GM11168 (cell line): ENCODE results near the gene CISH.

Experiments
- in situ Hi-C: fragments of 300-500 bp; cut with MboI; formaldehyde crosslinking; loops from one replicate; pipeline ENCODE4 v1.12.0; 2022; ENCODE audit warnings: low sequenced_read_pairs; ENCODE audit not compliant: unreplicated experiment

Gene CISH

GRCh38 chr3:50602595-50603191, 8.9 kb downstream of the CISH start:
- in situ Hi-C loops: no loop called here

DNA sequence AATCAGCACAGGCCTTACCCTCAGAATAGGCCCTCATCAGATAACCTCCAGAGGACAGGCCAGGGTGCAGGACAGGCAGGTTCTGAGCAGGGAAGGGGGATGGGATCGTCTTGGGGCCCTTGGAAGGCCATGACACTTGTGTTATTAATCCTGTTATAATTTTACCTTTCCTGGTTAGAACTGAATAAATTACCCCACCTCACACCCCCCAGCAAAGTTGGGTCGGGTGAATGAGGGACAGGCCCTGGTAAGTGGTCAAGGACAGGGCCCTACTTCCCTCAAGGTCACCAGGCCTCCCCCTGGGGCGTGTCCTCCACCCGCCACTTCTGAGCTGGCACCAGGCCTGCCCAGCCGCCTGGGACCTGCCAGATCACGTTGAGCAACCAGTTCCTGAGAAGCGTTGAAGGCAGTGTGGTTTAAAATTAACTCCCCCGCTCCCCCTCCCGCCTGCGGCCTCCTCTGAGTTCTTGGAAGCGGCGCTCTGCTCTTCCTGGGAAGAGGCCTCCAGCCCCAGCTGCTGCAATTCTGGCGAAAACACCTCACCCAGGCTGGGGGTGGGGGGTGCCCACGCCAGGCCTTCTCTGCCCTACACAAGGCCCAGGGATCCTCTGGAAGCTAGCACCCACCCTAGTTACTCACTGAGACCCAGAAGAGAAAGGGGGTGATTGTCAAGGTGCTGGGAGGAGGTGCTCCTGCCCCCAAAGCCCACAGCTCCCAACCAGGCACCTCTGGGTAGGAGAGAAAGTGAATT, 10.6 kb downstream of the CISH start:
- in situ Hi-C loops: no loop called here

DNA sequence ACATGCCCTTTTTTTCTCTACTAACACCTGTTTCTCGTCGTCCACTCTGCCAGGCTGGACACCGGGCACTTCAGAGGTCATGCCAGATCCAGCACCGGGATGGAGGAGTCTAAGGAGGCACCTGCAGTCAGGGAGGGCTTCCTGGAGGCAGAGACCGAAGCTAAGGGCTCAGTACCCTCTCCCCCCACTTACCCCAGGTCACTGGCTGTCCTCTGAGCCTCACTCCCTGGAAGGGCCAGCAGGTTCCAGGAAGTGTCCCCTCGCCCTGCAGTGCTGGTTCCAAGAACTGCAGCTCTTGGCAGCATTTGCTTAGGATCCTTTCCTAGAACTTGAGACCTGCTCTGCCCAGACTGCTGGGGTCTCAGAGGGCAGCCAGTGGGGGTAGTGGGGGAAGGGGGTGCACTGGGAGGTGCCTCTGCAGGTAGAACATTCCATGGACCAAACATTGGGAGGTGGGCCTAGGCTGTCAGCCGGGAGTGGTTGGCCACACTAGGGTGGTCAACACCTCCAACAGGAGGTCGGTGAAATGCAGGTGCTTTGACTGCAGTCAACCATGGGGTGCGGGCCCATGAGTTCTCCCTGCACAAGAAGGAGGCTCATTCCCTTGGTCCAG, 11.3 kb downstream of the CISH start:
- in situ Hi-C loops: no loop called here

DNA sequence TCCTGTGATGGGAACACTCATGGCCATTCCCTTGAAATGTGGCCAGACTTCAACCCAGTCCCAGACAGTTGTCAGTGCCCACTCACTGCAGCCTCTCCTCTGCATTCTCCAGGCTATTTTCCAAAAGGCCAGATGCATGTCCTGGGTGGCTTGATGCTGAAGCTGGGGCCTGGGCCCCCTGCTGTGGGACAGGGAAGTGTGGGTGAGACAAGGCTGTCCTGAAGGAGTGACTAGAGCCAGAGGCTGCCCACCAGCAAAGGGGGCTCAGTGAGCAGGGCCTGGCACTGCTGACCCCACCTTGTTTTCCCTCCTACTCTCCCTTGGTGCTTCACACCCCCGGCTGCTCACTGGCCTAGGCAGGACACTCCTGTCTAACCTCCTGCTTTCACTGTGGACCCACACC, 11.9 kb downstream of the CISH start:
- in situ Hi-C loops: no loop called here

DNA sequence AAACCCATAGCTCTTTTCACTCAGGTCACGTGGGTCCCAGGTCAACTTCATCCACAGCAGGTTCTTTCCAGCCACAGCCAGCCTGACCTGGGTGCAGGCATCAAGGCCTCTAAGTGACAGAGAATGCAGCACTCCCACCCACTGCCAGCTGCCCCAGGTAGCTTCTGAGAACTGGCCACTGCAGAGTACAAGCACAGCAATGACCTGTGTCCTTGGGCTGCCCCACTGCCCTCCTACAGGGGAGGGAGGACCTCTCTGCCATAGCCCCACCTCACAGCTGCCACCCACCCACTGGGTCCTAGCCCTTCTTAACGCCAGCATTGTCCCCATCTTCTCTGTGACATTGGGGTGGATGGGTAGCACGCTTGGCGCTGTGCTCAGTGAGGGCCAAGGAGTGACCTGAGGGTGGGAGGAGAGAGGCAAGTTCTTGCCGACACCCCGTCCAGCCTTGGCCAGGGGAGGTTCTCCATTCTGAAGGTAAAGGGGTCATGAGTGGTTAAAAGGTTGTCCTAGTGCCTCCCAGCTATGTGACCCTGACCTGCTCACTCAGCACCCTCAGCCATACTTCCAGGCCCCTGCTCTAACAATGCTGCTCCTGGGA, 12.4 kb downstream of the CISH start:
- in situ Hi-C loops: no loop called here

GRCh38 chr3:50594253-50594785, 17.3 kb downstream of the CISH start:
- in situ Hi-C loops: no loop called here

- in situ Hi-C loops: no loop called here
These were observed 19.0 kb downstream of the CISH start for GRCh38 chr3:50592568-50592967.

GRCh38 chr3:50591196-50591741, 20.3 kb downstream of the CISH start:
- in situ Hi-C loops: no loop called here

DNA sequence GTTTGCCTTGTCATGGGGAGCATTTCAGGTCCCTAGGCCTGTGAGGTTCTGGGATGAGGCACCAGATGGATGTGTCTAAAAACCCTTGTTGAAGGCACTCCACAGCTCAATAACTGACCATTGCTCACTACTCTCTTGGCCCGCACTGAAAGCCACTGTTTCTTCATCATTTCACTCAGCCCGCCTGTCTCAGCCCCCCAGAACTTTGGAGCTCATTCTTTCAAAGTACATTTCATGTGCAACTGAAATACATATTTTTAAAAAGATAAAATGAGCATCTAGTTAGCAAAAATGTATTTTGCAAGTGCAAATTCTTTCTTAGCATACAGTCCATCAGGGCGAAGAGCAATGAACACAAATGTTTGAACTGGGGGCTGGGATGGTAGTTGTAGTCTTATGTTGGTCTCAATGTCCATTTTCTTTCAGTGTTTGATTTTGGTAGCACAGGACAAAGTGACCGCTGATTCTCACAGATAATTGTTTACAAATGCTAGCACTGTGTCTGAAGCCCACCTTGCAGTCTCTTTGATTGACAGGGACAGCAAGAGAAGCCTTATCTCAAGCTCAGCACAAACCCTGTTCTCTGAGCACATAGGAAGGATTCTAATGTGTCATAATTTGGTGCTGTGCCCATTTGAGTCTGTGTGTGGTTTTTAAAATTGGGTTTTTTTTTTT, 22.7 kb downstream of the CISH start:
- in situ Hi-C loops: no loop called here

DNA sequence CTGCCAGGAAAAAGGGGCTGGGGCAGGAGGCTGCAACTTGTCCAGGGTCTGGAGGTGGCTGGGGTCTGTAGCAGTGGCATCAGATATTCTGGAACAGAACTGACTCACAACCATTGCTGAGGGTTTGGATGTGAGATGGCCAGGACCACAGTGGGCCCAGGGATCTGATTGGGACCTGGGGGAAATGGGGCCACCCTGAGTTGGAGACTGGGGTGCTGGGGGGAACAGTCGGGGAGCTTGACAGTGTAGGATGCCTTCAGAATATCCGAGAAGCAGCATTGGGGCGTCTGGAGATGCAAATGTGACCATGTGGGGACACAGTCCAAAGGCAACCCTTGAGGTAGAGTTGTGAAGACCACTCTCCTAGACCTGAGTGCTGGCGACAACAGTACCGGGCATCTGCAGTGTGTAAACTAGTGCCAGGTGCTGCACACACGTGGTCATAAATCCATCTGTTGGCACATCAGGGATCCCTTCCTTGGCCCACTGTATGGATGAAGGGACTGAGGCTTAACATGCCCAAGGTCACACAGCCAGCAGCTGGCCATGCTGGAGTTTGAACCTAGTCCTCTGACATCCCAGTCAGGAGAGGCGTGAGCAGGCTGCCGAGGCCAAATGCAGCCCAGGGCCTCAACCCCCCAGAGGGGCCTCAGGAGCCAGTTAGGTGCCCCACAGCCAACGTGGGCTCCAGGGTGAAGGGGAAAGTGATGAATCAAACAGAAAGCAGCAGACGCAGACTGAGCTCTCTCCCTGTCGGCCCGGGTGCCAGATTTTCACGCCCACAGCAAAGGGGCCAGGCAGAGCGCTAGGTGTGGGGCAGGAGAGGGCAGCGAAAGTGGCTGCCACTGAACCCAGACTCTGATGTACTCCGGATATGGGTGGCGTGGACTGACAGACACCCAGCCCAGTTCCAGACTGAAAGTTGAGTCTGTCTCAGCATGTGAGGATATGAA, 23.5 kb downstream of the CISH start:
- in situ Hi-C loops: no loop called here

DNA sequence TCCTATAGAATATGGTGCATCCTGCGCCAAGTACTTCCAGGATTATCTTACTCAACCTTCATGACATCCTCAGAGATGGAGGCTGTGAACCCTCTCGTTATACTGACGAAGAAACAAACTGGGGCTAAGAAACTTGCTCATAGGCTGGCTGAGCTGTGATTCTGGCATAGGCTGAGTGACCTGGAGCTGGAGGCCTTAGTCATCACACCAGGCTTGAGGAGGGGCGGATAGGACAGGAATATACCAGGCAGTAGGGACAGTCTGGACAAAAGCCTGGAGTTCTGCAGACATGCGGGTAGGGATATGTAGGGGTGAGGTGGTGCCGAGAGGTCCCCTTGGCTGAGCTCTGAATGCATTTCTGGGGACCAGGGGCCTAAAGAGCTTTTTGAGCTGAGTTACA, 24.2 kb downstream of the CISH start:
- in situ Hi-C loops: no loop called here

DNA sequence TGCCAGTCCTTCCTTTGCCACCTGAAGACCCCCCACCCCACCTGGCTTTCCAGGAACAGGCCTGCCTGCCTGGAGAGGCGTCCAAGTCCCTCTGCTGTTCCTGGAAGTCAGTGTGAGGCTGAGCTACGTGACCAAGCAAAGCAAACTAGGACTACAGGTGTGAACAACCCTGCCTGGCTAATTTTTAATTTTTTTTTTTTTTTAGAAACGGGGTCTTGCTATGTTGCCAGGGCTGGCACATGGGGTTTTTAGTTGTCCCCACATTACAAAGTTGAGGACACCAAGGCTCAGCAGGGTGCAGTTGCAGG, 24.9 kb downstream of the CISH start:
- in situ Hi-C loops: no loop called here

GRCh38 chr3:50585919-50586762, 25.4 kb downstream of the CISH start:
- in situ Hi-C loops: no loop called here

GRCh38 chr3:50584391-50584790, 27.2 kb downstream of the CISH start:
- in situ Hi-C loops: no loop called here

GRCh38 chr3:50583897-50584296, 27.7 kb downstream of the CISH start:
- in situ Hi-C loops: no loop called here

DNA sequence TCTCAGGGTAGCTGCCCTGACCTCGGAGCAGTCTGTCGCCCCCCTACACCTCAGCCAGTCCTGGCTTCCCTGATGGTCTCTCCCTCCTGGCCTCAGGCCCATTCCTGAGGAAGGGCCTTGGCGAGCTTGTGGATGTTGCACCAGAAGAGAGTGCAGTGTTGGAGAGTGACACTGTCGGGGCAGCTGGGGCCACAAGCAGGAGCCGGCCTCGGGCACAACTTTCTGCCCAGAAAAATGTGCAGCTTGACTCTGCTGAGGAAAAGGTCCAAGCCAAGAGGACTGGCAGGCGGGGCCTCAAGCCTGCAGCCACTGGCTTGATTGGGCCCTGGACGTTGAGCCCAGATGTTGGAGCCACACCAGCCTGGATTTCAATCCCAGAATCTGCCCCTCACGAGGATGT, 29.5 kb downstream of the CISH start:
- in situ Hi-C loops: no loop called here

DNA sequence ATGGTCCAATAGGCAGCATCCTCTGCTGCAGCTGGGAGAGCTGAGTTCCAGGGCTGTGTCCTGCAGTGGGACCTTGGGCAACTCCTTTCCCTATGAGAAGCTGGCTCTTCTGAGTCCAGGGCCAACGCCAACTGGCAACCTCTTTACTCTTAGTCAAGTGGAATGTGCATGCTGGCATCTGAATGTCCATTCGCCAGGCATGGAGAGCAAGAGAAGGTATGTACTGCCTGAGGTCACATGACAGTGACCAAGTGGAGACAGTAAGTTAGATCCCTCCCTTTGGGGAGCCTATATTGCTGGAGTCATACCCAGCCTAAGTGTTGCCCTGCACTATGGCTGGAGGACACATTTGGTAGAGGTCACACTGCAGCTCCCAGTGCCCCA, 30.1 kb downstream of the CISH start:
- in situ Hi-C loops: no loop called here

DNA sequence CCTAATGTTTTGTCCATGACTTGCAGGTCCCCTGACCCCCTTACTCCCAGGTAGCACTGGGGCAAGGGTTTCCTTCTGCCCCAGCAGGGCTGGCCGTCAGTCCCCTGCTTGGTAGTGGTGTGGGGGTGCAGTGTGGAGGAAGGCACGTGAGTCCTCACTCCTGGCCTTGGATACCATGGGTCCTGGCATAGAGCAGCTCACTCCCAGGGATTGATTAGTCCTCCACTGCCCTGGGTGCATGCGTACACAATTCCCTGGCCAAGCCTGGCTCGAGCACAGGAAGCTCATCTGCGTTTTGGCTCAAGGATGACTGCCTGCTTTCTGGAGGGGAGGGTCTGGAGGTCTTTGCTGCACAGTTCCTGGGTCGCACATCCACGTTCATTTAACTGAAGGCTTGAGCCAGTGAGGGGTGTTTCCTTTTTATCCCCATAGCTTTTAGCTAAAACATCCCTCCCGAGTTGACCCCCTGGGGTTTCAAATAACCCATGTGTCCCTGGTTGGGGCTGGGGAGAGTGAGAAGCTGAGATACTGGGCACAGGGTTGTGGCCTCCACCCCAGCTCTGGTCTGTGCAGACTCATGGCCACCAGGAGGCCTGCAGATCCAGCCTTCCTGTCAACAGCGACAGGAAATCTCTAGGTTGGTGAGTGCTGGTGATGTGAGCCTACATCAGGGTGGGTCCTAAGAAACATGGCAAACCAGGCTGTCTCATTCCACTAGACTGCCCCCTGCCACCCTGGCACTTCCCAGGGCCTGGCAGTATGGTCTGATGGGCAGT, 30.7 kb downstream of the CISH start:
- in situ Hi-C loops: no loop called here
